GM20000 (cell line): ENCODE data around the gene ELK3.

ENCODE experiments used
- DNase-seq: peaks from one replicate; pipeline ENCODE4 v3.0.0; 2012; ENCODE audit warnings: low spot score
- CTCF ChIP-seq: IDR thresholded peaks from 2 replicates; pipeline ENCODE4 v1.5.1; 2012; ENCODE audit warnings: mild to moderate bottlenecking, control low read depth; ENCODE audit errors: extremely low read depth, missing control alignments

The ELK3 gene

GRCh38 chr12:96237035-96237434, 42.9 kb downstream of the ELK3 start:
- no peak for TF ChIP-seq CTCF

GRCh38 chr12:96237465-96238077, 43.4 kb downstream of the ELK3 start:
- TF ChIP-seq CTCF, result no peak
- DNase-seq, result no peak

More at GRCh38 chr12:96237035-96237434, 42.9 kb downstream of the ELK3 start:
- DNase-seq, result no peak

GRCh38 chr12:96238336-96239047, 44.3 kb downstream of the ELK3 start:
- TF ChIP-seq CTCF, result no peak
- DNase-seq, result no peak

DNA sequence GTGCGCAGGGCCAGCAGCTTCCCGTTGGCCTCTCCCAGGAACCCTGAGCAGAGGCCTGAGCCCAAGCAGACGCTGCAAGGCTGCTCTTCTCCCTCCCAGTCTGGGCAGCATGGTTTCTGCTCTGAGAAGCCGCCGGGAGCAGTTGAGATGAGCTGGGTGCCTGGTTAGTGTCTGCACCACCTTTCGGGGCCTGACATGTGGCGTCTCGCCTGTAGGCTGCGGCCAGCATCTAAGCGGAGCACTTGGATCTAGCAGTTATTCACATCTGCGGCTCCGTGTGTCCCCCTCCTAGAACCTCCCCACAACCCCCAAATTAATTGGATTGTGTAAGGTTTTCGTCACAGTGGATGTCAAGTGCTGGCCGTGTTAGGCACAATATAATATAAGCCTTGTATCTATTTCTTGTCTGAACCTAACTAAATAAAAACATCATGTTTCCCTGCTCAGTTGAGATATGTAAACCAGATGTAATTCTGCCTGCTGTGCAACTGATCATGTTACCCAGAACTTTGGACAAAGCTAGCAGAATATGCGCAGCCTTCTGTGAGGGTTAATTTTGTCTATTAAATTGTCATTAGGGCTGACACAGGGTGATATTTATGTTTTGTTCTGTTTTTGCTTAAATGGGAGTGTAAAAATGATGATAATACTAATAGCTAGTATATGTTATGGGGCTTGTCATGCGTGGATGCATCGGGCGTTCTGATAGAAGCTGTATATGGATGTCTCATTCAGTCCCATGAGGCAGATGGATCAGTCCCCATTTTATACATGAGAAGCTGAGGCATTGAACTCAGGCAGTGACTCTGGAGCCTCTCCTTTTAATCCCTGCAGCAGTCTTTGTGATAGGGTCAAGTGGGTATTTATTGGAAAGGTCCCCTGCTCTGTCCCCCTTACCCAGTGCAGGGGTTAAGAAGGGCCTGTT, 45.8 kb downstream of the ELK3 start:
- no peak for DNase-seq
- TF ChIP-seq CTCF, result no peak

GRCh38 chr12:96240656-96241055, 46.5 kb downstream of the ELK3 start:
- no peak for DNase-seq
- no peak for TF ChIP-seq CTCF

- no peak for DNase-seq
Observed at GRCh38 chr12:96241431-96241830, 47.3 kb downstream of the ELK3 start.

More at GRCh38 chr12:96241431-96241830, 47.3 kb downstream of the ELK3 start:
- TF ChIP-seq CTCF, result no peak
